Endodermal cell (in vitro differentiated cells): ENCODE results near the gene MYL10. TPM values are rescaled to one million over a fixed set of nuclear protein-coding genes. Genes with fewer than 3 reads are reported as not detected.
"Not testable (repeated sequence)": the region's sequence is repeated elsewhere in the genome, so short reads cannot be mapped to it uniquely, and the experiment has no call there.

Source experiments
- DNase-seq: peaks from one replicate; pipeline ENCODE4 v3.0.0-alpha.2; 2017
- H3K27ac ChIP-seq: 2 replicates; pipeline ENCODE4 v1.5.1; 2013; ENCODE audit warnings: mild to moderate bottlenecking, low read depth, low read length, moderate library complexity
- H3K27me3 ChIP-seq: 2 replicates; pipeline ENCODE4 v1.6.1; 2013; ENCODE audit warnings: mild to moderate bottlenecking, low read length, moderate library complexity; ENCODE audit not compliant: insufficient read depth, control insufficient read depth, poor library complexity, severe bottlenecking
- H3K36me3 ChIP-seq: 2 replicates; pipeline ENCODE4 v1.7.0; 2013; ENCODE audit warnings: mild to moderate bottlenecking, low read length, moderate library complexity; ENCODE audit not compliant: control insufficient read depth, insufficient read depth
- H3K4me1 ChIP-seq: one replicate; pipeline ENCODE4 v1.7.0; 2013; ENCODE audit warnings: low read length; ENCODE audit not compliant: control insufficient read depth, insufficient read depth
- H3K4me3 ChIP-seq: 2 replicates; pipeline ENCODE4 v1.5.1; 2013; ENCODE audit warnings: mild to moderate bottlenecking, low read length, moderate library complexity
- H3K9ac ChIP-seq: 2 replicates; pipeline ENCODE4 v1.6.1; 2013; ENCODE audit warnings: mild to moderate bottlenecking, low read length, moderate library complexity; ENCODE audit not compliant: poor library complexity, severe bottlenecking; ENCODE audit errors: extremely low read depth
- H3K9me3 ChIP-seq: 2 replicates; pipeline ENCODE4 v1.6.1; 2013; ENCODE audit warnings: mild to moderate bottlenecking, low read length, moderate library complexity; ENCODE audit not compliant: control insufficient read depth
- H3K27ac Mint-ChIP-seq: 2 replicates; pipeline ENCODE4 v1.8.0; 2020; ENCODE audit warnings: mixed read lengths
- H3K27me3 Mint-ChIP-seq: 2 replicates; pipeline ENCODE4 v1.8.0; 2021; ENCODE audit warnings: mild to moderate bottlenecking, mixed read lengths; ENCODE audit not compliant: insufficient read depth
- H3K36me3 Mint-ChIP-seq: 2 replicates; pipeline ENCODE4 v1.8.0; 2020; ENCODE audit warnings: low read depth, mixed read lengths
- H3K4me1 Mint-ChIP-seq: 2 replicates; pipeline ENCODE4 v1.8.0; 2020; ENCODE audit warnings: mixed read lengths
- H3K4me3 Mint-ChIP-seq: 2 replicates; pipeline ENCODE4 v1.8.0; 2020; ENCODE audit warnings: mild to moderate bottlenecking, moderate library complexity, mixed read lengths
- H3K9me3 Mint-ChIP-seq: 2 replicates; pipeline ENCODE4 v1.8.0; 2020; ENCODE audit warnings: mild to moderate bottlenecking, mixed read lengths
- CTCF ChIP-seq: fragments of 200-600 bp; sonication (generic); conservative IDR thresholded peaks from 2 replicates; pipeline ENCODE4 v1.5.0; 2021; ENCODE audit warnings: antibody characterized with exemption, mild to moderate bottlenecking
- WGBS, 2 experiments: methylation state at CpG; one replicate each; pipeline versions ENCODE4 v1.1.5 to v1.1.7; 2013; ENCODE audit warnings: missing lambda C conversion rate in 2 of 2, mixed read lengths in 1 of 2; ENCODE audit not compliant: insufficient coverage in 1 of 2, insufficient read length in 1 of 2; 5-methylcytosine and 5-hydroxymethylcytosine counted together
- total RNA-seq, 2 donors: library from RNA; stranded (reverse); fragmentation: NEBNext Ultra II Directional in 1 of 2; extraction: Animal tissue kit (Norgen Biotek cat#: 25700) in 1 of 2; gene quantifications; 2 replicates in 1 of 2; 3 replicates in 1 of 2; pipeline ENCODE4 v1.2.1, GENCODE V29; 2021

The MYL10 gene
- total RNA-seq, 2 donors from 2014 or later = not detected

DNA sequence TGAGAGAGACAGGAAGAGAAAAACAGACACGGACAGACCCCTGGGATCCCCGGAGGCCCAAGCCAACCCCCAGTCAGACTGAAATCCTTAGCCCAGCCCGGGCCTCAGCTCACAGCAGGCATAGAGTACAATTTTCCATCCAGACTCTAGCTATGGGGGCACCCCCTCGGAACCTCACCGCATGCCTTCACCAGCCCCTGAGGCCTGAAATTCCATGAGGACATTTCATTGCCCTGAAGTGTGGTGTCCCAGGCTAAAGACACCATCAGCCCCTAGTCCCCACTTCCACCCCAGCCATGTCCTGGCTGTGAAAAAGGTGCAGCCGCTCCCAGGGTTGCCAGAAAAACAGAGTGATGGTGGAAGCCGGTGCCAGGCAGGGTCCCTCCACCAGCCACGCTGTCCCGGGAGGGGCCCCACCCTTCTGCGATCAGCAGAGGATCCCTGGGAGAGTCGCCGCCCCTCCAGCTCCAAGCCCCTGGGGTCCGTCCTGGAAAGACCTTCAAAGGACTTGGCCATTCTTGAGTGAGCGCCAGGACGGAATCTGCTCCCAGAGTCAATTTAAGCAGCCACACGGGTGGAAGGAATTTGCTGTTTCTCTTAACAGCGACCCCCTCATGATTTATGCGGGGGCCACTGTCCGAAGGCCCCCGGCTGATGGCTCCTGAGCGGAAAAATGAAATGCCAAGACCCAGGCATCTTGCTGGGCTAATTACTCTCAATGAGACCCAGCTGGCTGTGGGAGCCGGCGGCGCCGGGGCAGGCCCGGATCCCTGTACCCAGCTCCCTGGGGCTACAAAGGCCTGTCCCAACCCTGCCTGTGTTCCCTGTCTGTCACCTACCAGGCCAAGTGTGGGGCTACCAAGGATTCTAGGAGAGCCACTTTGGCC, 23.2 kb downstream of the MYL10 start:
- H3K9ac ChIP-seq = no peak overlapping the region
- H3K36me3 Mint-ChIP-seq = no peaks in the 10 kb centered on the region
- 89 to 90% methylated on average over 19 to 26 of the region's 26 CpGs for WGBS, 2 experiments
- no peaks in the 10 kb centered on the region for H3K4me1 ChIP-seq
- H3K36me3 ChIP-seq = no peaks in the 10 kb centered on the region
- peaks cover 3% of the 10 kb centered on the region for H3K4me1 Mint-ChIP-seq
- DNase-seq = no peak
- peaks cover 2% of the 10 kb centered on the region for H3K27me3 Mint-ChIP-seq
- peak overlapping the region; percentile 6 for H3K27ac Mint-ChIP-seq
- H3K27me3 ChIP-seq = no peaks in the 10 kb centered on the region
- H3K4me3 Mint-ChIP-seq = no peak overlapping the region
- TF ChIP-seq CTCF = no peak
- no peak overlapping the region for H3K27ac ChIP-seq
- H3K4me3 ChIP-seq = no peak overlapping the region
- H3K9me3 ChIP-seq = no peaks in the 10 kb centered on the region
- H3K9me3 Mint-ChIP-seq = no peaks in the 10 kb centered on the region

GRCh38 chr7:101604934-101605332, 24.2 kb downstream of the MYL10 start:
- H3K36me3 ChIP-seq = not testable (repeated sequence)
- 93 to 100% methylated on average over 2 of the region's 2 CpGs for WGBS, 2 experiments

GRCh38 chr7:101604331-101604933, 24.7 kb downstream of the MYL10 start:
- Histone ChIP-seq H3K36me3 (no peaks in the 10 kb centered on the region), H3K9ac (no peak overlapping the region), H3K9me3 (no peaks in the 10 kb centered on the region), H3K4me3 (no peak overlapping the region), H3K4me1 (no peaks in the 10 kb centered on the region), H3K27me3 (no peaks in the 10 kb centered on the region), H3K27ac (no peak overlapping the region)
- peaks cover 2% of the 10 kb centered on the region for H3K27me3 Mint-ChIP-seq
- TF ChIP-seq CTCF = no peak
- DNase-seq = no peak
- no peak overlapping the region for H3K27ac Mint-ChIP-seq
- no peak overlapping the region for H3K4me3 Mint-ChIP-seq
- H3K9me3 Mint-ChIP-seq = no peaks in the 10 kb centered on the region
- WGBS, 2 experiments = 76 to 82% methylated on average over 4 to 5 of the region's 5 CpGs
- peaks cover 3% of the 10 kb centered on the region for H3K4me1 Mint-ChIP-seq
- H3K36me3 Mint-ChIP-seq = no peaks in the 10 kb centered on the region

More at GRCh38 chr7:101604934-101605332, 24.2 kb downstream of the MYL10 start:
- not testable (repeated sequence) for H3K9me3 Mint-ChIP-seq, H3K4me1 ChIP-seq, H3K4me3 ChIP-seq, DNase-seq, H3K4me1 Mint-ChIP-seq, H3K27me3 ChIP-seq, H3K4me3 Mint-ChIP-seq, H3K9me3 ChIP-seq, H3K36me3 Mint-ChIP-seq, H3K27ac ChIP-seq, H3K9ac ChIP-seq, H3K27me3 Mint-ChIP-seq
- H3K27ac Mint-ChIP-seq = peak overlapping the region; percentile 6
